Thyroid gland (tissue), 4 donors: ENCODE results near the gene MTFMT.

Source experiments
- POLR2A ChIP-seq, 2 donors: fragments of 450-650 bp; IDR thresholded peaks; one replicate each; pipeline ENCODE4 v1.6.1; 2017; ENCODE audit warnings: antibody characterized with exemption in 2 of 2, mild to moderate bottlenecking in 2 of 2, moderate library complexity in 1 of 2
- TF ChIP-seq, protein P1 (sequence below), 6 experiments: fragments of 200-600 bp in 3 of 6; fragments of 450-650 bp in 3 of 6; sonication (generic) in 3 of 6; IDR thresholded peaks; one replicate each; pipeline ENCODE4 v1.5.1; 2016 to 2019; ENCODE audit warnings: antibody characterized with exemption in 6 of 6, mild to moderate bottlenecking in 2 of 6, inconsistent platforms in 1 of 6, moderate library complexity in 1 of 6

DNA sequence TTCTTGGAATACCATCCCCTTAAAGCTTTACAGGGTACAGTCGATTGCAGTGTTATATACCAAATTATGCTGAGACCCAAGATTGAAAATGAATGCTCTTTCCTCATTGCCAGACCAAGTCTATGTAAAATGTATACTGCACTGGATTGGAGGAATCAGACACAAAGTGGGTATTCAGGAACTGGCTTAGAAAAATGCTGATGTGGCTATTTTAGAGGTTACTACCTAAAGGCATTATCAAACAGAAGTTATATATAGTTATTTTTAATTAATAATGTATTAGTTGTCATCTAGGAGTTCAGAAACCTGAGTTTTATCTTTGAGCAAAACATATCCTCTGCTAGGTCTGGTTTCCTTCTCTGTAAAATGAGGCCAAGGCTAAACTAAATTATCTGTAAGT is 36.1 kb downstream of the MTFMT start:
- TF ChIP-seq POLR2A (IDR thresholded peaks at IDR 0.05), result no peak
- TF ChIP-seq, protein P1, sequence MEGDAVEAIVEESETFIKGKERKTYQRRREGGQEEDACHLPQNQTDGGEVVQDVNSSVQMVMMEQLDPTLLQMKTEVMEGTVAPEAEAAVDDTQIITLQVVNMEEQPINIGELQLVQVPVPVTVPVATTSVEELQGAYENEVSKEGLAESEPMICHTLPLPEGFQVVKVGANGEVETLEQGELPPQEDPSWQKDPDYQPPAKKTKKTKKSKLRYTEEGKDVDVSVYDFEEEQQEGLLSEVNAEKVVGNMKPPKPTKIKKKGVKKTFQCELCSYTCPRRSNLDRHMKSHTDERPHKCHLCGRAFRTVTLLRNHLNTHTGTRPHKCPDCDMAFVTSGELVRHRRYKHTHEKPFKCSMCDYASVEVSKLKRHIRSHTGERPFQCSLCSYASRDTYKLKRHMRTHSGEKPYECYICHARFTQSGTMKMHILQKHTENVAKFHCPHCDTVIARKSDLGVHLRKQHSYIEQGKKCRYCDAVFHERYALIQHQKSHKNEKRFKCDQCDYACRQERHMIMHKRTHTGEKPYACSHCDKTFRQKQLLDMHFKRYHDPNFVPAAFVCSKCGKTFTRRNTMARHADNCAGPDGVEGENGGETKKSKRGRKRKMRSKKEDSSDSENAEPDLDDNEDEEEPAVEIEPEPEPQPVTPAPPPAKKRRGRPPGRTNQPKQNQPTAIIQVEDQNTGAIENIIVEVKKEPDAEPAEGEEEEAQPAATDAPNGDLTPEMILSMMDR (IDR thresholded peaks at IDR 0.05), result no peak
